Panc1 (cell line): ENCODE results near the gene FNIP1.

Experiments used
- CTCF ChIP-seq: fragments of 450-650 bp; IDR thresholded peaks from 2 replicates; pipeline ENCODE4 v1.5.1; 2017; ENCODE audit warnings: mild to moderate bottlenecking
- POLR2AphosphoS5 ChIP-seq: IDR thresholded peaks from 2 replicates; pipeline ENCODE4 v1.6.1; 2012; ENCODE audit warnings: mild to moderate bottlenecking, low read depth, low read length, moderate library complexity
- REST ChIP-seq, 2 experiments: IDR thresholded peaks; 2 replicates each; pipeline ENCODE4 v1.6.1; 2011 to 2012; ENCODE audit warnings: low read depth in 2 of 2, control low read depth in 1 of 2, low read length in 1 of 2, mild to moderate bottlenecking in 1 of 2, moderate library complexity in 1 of 2; ENCODE audit not compliant: insufficient read depth in 1 of 2
- SIN3A ChIP-seq: IDR thresholded peaks from 2 replicates; pipeline ENCODE4 v1.6.1; 2012; ENCODE audit warnings: low read depth, mild to moderate bottlenecking, low read length, moderate library complexity, borderline replicate concordance; ENCODE audit not compliant: insufficient read depth

DNA sequence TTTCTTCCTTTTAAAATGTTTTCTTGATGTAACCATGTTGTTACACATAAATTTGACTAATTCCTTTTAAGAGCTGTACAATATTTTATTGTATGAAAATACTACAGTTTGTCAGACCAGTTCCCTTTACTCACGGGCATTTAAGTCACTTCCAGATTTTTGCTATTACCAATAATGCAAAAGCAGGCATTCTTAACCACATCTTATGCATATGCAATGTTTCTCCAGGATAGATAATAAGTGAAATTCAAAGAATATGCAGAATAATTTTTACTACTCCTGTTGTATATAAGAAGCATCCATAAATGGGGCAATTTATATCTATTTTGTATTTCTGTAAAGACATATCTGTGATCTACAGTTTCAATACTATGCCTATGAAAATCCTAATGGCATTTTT lies 77.3 kb downstream of the FNIP1 start:
- TF ChIP-seq CTCF (no peak), POLR2AphosphoS5 (no peak), REST (IDR thresholded peaks at IDR 0.05; ENCODE audit: insufficient read depth in 1 of 2, low read depth in 2 of 2, low read length in 1 of 2) (no peak), SIN3A (no peak)
